SU-DHL-6 (cell line): ENCODE measurements around the gene RSPO1.

Experiments
- H2AFZ ChIP-seq: fragments of 200-600 bp; sonication (generic); 2 replicates; pipeline ENCODE4 v1.6.1; 2014; ENCODE audit warnings: low read depth, mild to moderate bottlenecking, moderate library complexity, mixed read lengths, antibody characterized with exemption, low read length; ENCODE audit not compliant: severe bottlenecking
- H3F3A ChIP-seq: fragments of 200-600 bp; shearing (Covaris generic); 2 replicates; pipeline ENCODE4 v1.6.0; 2016; ENCODE audit warnings: antibody characterized with exemption, mild to moderate bottlenecking; ENCODE audit not compliant: insufficient read depth
- H3K27ac ChIP-seq: fragments of 200-600 bp; sonication (generic); 2 replicates; pipeline ENCODE4 v1.5.1; 2016; ENCODE audit warnings: low read depth, mild to moderate bottlenecking, low read length, moderate library complexity, mixed read lengths
- H3K27me3 ChIP-seq: fragments of 200-600 bp; sonication (generic), shearing (Covaris generic); 2 replicates; pipeline ENCODE4 v1.6.0; 2014; ENCODE audit warnings: mild to moderate bottlenecking, low read length
- H3K36me3 ChIP-seq: fragments of 200-600 bp; sonication (generic); 2 replicates; pipeline ENCODE4 v1.6.1; 2014; ENCODE audit warnings: mild to moderate bottlenecking, low read length, mixed read lengths
- H3K4me2 ChIP-seq: fragments of 300-600, 200-600 bp; shearing (Covaris generic), sonication (generic); 2 replicates; pipeline ENCODE4 v1.6.0; 2014; ENCODE audit warnings: low read length, low read depth, mild to moderate bottlenecking; ENCODE audit not compliant: poor library complexity, severe bottlenecking
- H3K4me3 ChIP-seq: fragments of 200-600 bp; sonication (generic); 2 replicates; pipeline ENCODE4 v1.5.1; 2014; ENCODE audit warnings: antibody characterized with exemption, low read length, mild to moderate bottlenecking, mixed read lengths; ENCODE audit not compliant: insufficient read depth, poor library complexity, severe bottlenecking
- H3K79me2 ChIP-seq: fragments of 200-600 bp; sonication (generic); 2 replicates; pipeline ENCODE4 v1.6.1; 2014; ENCODE audit warnings: mild to moderate bottlenecking, low read length, moderate library complexity; ENCODE audit not compliant: insufficient read depth
- H3K9ac ChIP-seq: fragments of 200-600 bp; sonication (generic); 2 replicates; pipeline ENCODE4 v1.7.0; 2014; ENCODE audit warnings: mild to moderate bottlenecking, low read length
- H3K9me2 ChIP-seq: fragments of 200-600 bp; sonication (generic); replicated peaks from 2 replicates; pipeline ENCODE4 v1.6.1; 2014; ENCODE audit warnings: low read length; ENCODE audit not compliant: insufficient read depth
- H3K9me3 ChIP-seq: fragments of 200-600 bp; sonication (generic); 2 replicates; pipeline ENCODE4 v1.6.1; 2014; ENCODE audit warnings: low read length, mixed read lengths; ENCODE audit not compliant: insufficient read depth
- H4K20me1 ChIP-seq: fragments of 200-600 bp; sonication (generic); 2 replicates; pipeline ENCODE4 v1.6.1; 2014; ENCODE audit warnings: low read depth, mild to moderate bottlenecking, antibody characterized with exemption, low read length, moderate library complexity, mixed read lengths
- CTCF ChIP-seq: fragments of 200-600 bp; sonication (generic); IDR thresholded peaks from one replicate; pipeline ENCODE4 v1.5.1; 2017; ENCODE audit warnings: antibody characterized with exemption, mild to moderate bottlenecking, low read length, moderate library complexity; ENCODE audit not compliant: insufficient read depth, poor library complexity, severe bottlenecking
- EZH2phosphoT487 ChIP-seq: fragments of 200-600 bp; sonication (generic), shearing (Covaris generic); conservative IDR thresholded peaks from 2 replicates; pipeline ENCODE4 v1.6.1; 2018; ENCODE audit warnings: mild to moderate bottlenecking, antibody characterized with exemption, low read length, moderate library complexity, mixed read lengths

The RSPO1 gene

GRCh38 chr1:37616330-37616729 is 18.4 kb downstream of the RSPO1 start:
- H3F3A ChIP-seq, result no peaks in the 10 kb centered on the region
- no peaks in the 10 kb centered on the region for H3K9me3 ChIP-seq
- H3K27ac ChIP-seq, result no peak overlapping the region
- no peak for TF ChIP-seq EZH2phosphoT487
- TF ChIP-seq CTCF, result no peak
- H3K4me2 ChIP-seq, result no peak overlapping the region
- no peaks in the 10 kb centered on the region for H3K27me3 ChIP-seq
- no peaks in the 10 kb centered on the region for H3K36me3 ChIP-seq
- no peaks in the 10 kb centered on the region for H3K79me2 ChIP-seq
- H3K9me2 ChIP-seq, result no peaks in the 10 kb centered on the region
- H3K9ac ChIP-seq, result no peak overlapping the region
- H4K20me1 ChIP-seq, result no peaks in the 10 kb centered on the region
- no peak overlapping the region for H2AFZ ChIP-seq
- no peak overlapping the region for H3K4me3 ChIP-seq

- no peak overlapping the region for H3K4me2 ChIP-seq
- no peak overlapping the region for H2AFZ ChIP-seq
- no peaks in the 10 kb centered on the region for H3K9me2 ChIP-seq
- no peaks in the 10 kb centered on the region for H3K36me3 ChIP-seq
- H3K9me3 ChIP-seq, result no peaks in the 10 kb centered on the region
- H3K4me3 ChIP-seq, result no peak overlapping the region
- H3K79me2 ChIP-seq, result no peaks in the 10 kb centered on the region
- no peak overlapping the region for H3K27ac ChIP-seq
- H3K9ac ChIP-seq, result no peak overlapping the region
- no peaks in the 10 kb centered on the region for H3F3A ChIP-seq
- no peaks in the 10 kb centered on the region for H3K27me3 ChIP-seq
- H4K20me1 ChIP-seq, result no peaks in the 10 kb centered on the region
- TF ChIP-seq EZH2phosphoT487 (no peak), CTCF (no peak)
These were observed 20.6 kb downstream of the RSPO1 start for GRCh38 chr1:37614105-37614504.

GRCh38 chr1:37612186-37612585 is 22.5 kb downstream of the RSPO1 start:
- Histone ChIP-seq H3K4me3 (no peak overlapping the region), H3K4me2 (no peak overlapping the region), H4K20me1 (no peaks in the 10 kb centered on the region), H2AFZ (no peak overlapping the region), H3K9me2 (no peaks in the 10 kb centered on the region), H3F3A (no peaks in the 10 kb centered on the region), H3K36me3 (no peaks in the 10 kb centered on the region), H3K9ac (no peak overlapping the region), H3K9me3 (no peaks in the 10 kb centered on the region), H3K27ac (no peak overlapping the region), H3K79me2 (no peaks in the 10 kb centered on the region), H3K27me3 (no peaks in the 10 kb centered on the region)
- TF ChIP-seq CTCF (no peak), EZH2phosphoT487 (no peak)
